Omental fat pad (tissue), 4 donors: ENCODE results near the gene C1orf141. TPM values are rescaled to one million over a fixed set of nuclear protein-coding genes. Genes with fewer than 3 reads are reported as not detected.

Source experiments
- ATAC-seq: fragments of 150-250 bp; one replicate; pipeline ENCODE4 v1.9.1; 2016; ENCODE audit warnings: mild to moderate bottlenecking, moderate library complexity; ENCODE audit not compliant: low FRiP score
- DNase-seq: peaks from one replicate; pipeline ENCODE4 v3.0.0-alpha.2; 2019; ENCODE audit warnings: low spot score
- total RNA-seq, 4 donors: library from RNA; depleted of rRNA; stranded (reverse); fragments of >200 nt; gene quantifications; one replicate each; pipeline ENCODE4 v1.1.0, GENCODE V29; 2016
- TF ChIP-seq, protein P1 (sequence below), 3 donors: fragments of 450-650 bp; IDR thresholded peaks; one replicate each; pipeline ENCODE4 v1.5.1; 2016 to 2017; ENCODE audit warnings: antibody characterized with exemption in 3 of 3, mild to moderate bottlenecking in 3 of 3, moderate library complexity in 2 of 3

Gene C1orf141
- total RNA-seq: not detected

- DNase-seq (no peak), ATAC-seq (no peak)
- TF ChIP-seq, protein P1, sequence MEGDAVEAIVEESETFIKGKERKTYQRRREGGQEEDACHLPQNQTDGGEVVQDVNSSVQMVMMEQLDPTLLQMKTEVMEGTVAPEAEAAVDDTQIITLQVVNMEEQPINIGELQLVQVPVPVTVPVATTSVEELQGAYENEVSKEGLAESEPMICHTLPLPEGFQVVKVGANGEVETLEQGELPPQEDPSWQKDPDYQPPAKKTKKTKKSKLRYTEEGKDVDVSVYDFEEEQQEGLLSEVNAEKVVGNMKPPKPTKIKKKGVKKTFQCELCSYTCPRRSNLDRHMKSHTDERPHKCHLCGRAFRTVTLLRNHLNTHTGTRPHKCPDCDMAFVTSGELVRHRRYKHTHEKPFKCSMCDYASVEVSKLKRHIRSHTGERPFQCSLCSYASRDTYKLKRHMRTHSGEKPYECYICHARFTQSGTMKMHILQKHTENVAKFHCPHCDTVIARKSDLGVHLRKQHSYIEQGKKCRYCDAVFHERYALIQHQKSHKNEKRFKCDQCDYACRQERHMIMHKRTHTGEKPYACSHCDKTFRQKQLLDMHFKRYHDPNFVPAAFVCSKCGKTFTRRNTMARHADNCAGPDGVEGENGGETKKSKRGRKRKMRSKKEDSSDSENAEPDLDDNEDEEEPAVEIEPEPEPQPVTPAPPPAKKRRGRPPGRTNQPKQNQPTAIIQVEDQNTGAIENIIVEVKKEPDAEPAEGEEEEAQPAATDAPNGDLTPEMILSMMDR (IDR thresholded peaks at IDR 0.05): no peak
Observed at GRCh38 chr1:67134695-67135094, at the start of gene C1orf141. Gene C1orf141 (minus strand): TSS chr1:67134970. CDS start chr1:67127240, 7,730 bp downstream.

- DNase-seq (no peak), ATAC-seq (no peak)
- TF ChIP-seq, protein P1 (IDR thresholded peaks at IDR 0.05): no peak
Observed at GRCh38 chr1:67175530-67176087, 40.8 kb upstream of the C1orf141 start.

GRCh38 chr1:67174716-67175284 is 40.0 kb upstream of the C1orf141 start:
- DNase-seq: no peak
- ATAC-seq: no peak
- TF ChIP-seq, protein P1 (IDR thresholded peaks at IDR 0.05): no peak

GRCh38 chr1:67173988-67174387 is 39.2 kb upstream of the C1orf141 start:
- DNase-seq: no peak
- TF ChIP-seq, protein P1 (IDR thresholded peaks at IDR 0.05): no peak
- no peak for ATAC-seq

DNA sequence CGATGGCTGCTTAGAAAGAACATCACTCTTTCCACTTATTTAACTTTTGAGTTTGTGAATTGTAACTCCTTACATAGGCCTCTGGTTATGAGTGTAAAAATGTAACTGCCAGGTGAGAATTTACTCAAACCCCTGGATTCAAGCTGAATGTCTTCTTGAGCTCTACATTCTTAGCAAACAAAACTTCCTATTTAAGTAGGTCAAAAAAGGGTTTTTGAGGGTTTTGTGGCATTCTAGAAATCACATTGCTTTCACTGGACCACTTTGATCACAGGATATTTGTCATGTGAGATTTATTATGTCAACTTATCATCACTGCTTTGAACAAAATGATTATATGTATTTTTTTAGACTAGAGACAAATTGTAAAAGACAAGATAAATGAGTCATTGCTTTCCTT is 37.2 kb upstream of the C1orf141 start:
- DNase-seq (no peak), ATAC-seq (no peak)
- TF ChIP-seq, protein P1 (IDR thresholded peaks at IDR 0.05): no peak

DNA sequence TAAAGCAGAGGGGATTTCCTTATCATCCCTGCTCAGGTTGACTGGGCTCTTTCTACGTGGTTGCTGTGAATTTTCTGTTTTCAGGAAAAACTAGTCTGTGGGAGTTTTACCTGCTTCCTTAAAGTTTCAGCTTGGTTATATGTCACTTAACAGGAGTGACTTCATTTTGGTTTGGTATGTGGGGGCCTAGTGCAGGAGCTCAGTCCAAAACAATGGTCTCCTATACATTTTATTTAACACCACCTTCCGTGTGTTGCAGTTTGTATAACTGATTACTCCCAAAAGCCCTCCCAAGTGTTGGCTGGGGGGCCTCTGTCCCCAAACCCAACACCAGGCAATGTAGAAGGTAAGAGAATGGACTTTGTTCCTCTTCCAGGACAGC is 36.8 kb upstream of the C1orf141 start:
- TF ChIP-seq, protein P1 (IDR thresholded peaks at IDR 0.05): no peak
- ATAC-seq (no peak), DNase-seq (no peak)
